Right ventricle myocardium superior (tissue), 1 donor: ENCODE measurements around the gene NUBP2. TPM values are rescaled to one million over a fixed set of nuclear protein-coding genes. Genes with fewer than 3 reads are reported as not detected.

Experiments
- ATAC-seq: fragments of 200-7000 bp; cut with Tn5 transposase; one replicate; pipeline ENCODE4 v1.9.1; 2020; ENCODE audit warnings: mild to moderate bottlenecking; ENCODE audit not compliant: poor library complexity
- DNase-seq: peaks from one replicate; pipeline ENCODE4 v3.0.0-alpha.2; 2020
- intact Hi-C: fragments of 100-400 bp; cut with DNase I; formaldehyde crosslinking; loops from one replicate; pipeline ENCODE4 v1.11.2; 2022
- microRNA-seq: library from miRNA; unstranded; fragments of <30 nt; microRNA quantifications from one replicate; pipeline ENCODE4 v1.2.0, GENCODE V29; 2020
- total RNA-seq: library from RNA; stranded (reverse); fragmentation: NEBNext Ultra II Directional; extraction: Animal tissue kit (Norgen Biotek cat#: 25700); gene quantifications from one replicate; pipeline ENCODE4 v1.2.1, GENCODE V29; 2021
- donor health status: DM: no; HTN: yes; CAD: no; lungs with severe emphysema.

NUBP2 gene
- total RNA-seq, 1 donor from 2014 or later, result 34.8 TPM

DNA sequence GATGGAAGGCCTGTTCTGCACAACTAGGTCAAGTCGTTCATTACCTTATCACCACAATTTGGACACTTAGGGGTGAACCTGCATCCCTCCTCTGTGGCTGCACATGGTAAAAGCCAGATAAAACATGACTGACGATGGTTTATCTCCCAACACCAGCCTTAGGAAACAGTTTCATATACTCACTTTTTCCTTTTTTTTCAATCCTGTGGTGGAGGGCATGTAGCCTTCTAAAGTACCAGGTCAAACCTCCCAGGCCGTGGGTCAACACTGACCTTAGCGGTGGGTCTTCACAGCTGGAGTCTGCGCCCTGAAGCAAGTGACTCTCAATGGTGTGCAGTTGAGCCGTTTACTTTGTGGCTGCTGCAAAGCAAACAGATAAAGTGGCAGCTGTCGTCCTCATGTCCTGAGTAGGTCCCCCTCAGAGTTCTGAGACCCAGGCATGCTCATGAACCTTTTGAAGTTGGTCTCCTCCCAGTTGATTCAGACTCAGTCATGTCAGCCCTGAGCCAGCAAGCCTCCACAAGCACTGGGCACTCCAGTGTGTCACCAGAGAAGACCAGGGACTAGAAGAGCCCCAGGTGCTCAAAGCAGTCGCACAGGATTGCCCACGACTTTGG, 50.2 kb downstream of the NUBP2 start:
- intact Hi-C loops, result no loop called here
- no peak for DNase-seq
- ATAC-seq, result no peak

DNA sequence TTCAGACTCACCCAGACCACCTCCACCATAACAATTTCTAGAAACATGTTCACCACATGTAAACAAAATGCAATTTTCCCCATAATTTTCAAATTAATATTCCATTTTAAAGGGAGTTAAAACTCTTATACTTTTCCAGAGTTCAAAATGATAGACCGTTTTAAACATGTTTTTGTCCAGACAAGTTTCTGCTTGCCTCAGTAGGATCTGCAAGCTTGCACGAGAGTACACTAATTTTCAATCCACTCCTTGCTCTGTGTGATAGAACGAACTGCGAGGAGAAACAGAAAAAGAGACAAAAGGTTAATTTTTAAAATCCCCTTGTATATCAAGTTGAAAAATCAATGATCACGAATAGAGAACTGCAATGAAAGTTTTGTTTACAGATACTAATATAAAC, 51.3 kb downstream of the NUBP2 start:
- intact Hi-C loops, result no loop called here

More for the DNA sequence above, 51.3 kb downstream of the NUBP2 start:
- DNase-seq (no peak), ATAC-seq (no peak)

Small RNA genes within 50 kb of the gene (microRNA-seq; reads per million reads assigned to microRNA genes)
- not detected for gene MIR3177

Other genes with a start within 250 kb of the NUBP2 start
- gene TMEM204, start 249.3 kb upstream of the NUBP2 start, total RNA-seq, result 28.9 TPM
- 8.4 TPM for gene IFT140, start 170.9 kb upstream of the NUBP2 start, total RNA-seq
- 10.0 TPM for gene CRAMP1, start 170.6 kb upstream of the NUBP2 start, total RNA-seq
- 30.6 TPM for gene JPT2, start 104.7 kb upstream of the NUBP2 start, total RNA-seq
- gene MAPK8IP3, start 76.8 kb upstream of the NUBP2 start, total RNA-seq, result 61.4 TPM
- 33.6 TPM for gene NME3, start 11.4 kb upstream of the NUBP2 start, total RNA-seq
- gene EME2, start 10.2 kb upstream of the NUBP2 start, total RNA-seq, result 7.1 TPM
- 91.8 TPM for gene MRPS34, start 9.8 kb upstream of the NUBP2 start, total RNA-seq
- gene SPSB3, start 389 bp upstream of the NUBP2 start, total RNA-seq, result 37.5 TPM
- gene IGFALS, start 10.7 kb downstream of the NUBP2 start, total RNA-seq, result 0.11 TPM
- gene HAGH, start 43.9 kb downstream of the NUBP2 start, total RNA-seq, result 163 TPM
- gene FAHD1, start 44.2 kb downstream of the NUBP2 start, total RNA-seq, result 31.0 TPM
- gene MEIOB, start 89.2 kb downstream of the NUBP2 start, total RNA-seq, result not detected
- not detected for gene HS3ST6, start 135.5 kb downstream of the NUBP2 start, total RNA-seq
- 22.8 TPM for gene MSRB1, start 160.2 kb downstream of the NUBP2 start, total RNA-seq
- gene RPL3L, start 171.7 kb downstream of the NUBP2 start, total RNA-seq, result 304 TPM
- gene NDUFB10, start 176.6 kb downstream of the NUBP2 start, total RNA-seq, result 723 TPM
- 770 TPM for gene RPS2, start 181.9 kb downstream of the NUBP2 start, total RNA-seq
- not detected for gene RNF151, start 183.9 kb downstream of the NUBP2 start, total RNA-seq
- 20.3 TPM for gene TBL3, start 189.1 kb downstream of the NUBP2 start, total RNA-seq
- not detected for gene NOXO1, start 198.5 kb downstream of the NUBP2 start, total RNA-seq
- gene GFER, start 201.2 kb downstream of the NUBP2 start, total RNA-seq, result 28.3 TPM
- 0.32 TPM for gene SYNGR3, start 207.0 kb downstream of the NUBP2 start, total RNA-seq
- 17.2 TPM for gene ZNF598, start 226.9 kb downstream of the NUBP2 start, total RNA-seq
- not detected for gene NPW, start 236.8 kb downstream of the NUBP2 start, total RNA-seq
- 258 TPM for gene NHERF2, start 243.9 kb downstream of the NUBP2 start, total RNA-seq